HG02943 (cell line): ENCODE measurements around the gene FXYD2.

Experiments
- ATAC-seq: cut with Tn5 transposase; IDR thresholded peaks from one replicate; pipeline ENCODE4 v1.9.1; 2021; ENCODE audit warnings: mild to moderate bottlenecking, low read depth, moderate library complexity; ENCODE audit not compliant: unreplicated experiment

FXYD2 gene

GRCh38 chr11:117859061-117859460 is 34.5 kb upstream of the FXYD2 start:
- no peak for ATAC-seq

- ATAC-seq = no peak
These were observed 33.3 kb upstream of the FXYD2 start for GRCh38 chr11:117857734-117858414.

- ATAC-seq = no peak
These were observed 31.5 kb upstream of the FXYD2 start for GRCh38 chr11:117855912-117856651.

GRCh38 chr11:117855186-117855845 is 30.8 kb upstream of the FXYD2 start:
- ATAC-seq = no peak

DNA sequence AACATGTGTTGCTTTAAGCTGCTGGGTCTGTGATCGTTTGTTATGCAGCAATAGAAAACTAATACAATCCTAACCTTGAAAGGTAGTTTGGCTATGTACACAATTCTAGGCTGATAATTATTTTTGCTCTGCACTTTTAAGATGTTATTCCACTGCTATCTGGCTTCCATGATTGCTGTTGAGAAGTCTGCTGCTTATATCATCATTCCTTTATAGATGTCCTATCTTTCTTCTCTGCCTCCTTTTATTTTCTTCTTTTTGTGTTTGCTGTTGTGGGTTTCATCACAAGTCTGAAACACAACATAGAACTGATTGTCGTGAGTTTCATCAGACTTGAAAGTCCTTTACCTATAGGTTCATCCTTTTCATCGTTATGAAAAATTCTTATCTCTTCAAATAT is 27.8 kb upstream of the FXYD2 start:
- ATAC-seq = no peak

- no peak for ATAC-seq
These were observed 27.3 kb upstream of the FXYD2 start for GRCh38 chr11:117851852-117852251.

GRCh38 chr11:117851106-117851505 is 26.6 kb upstream of the FXYD2 start:
- no peak for ATAC-seq

GRCh38 chr11:117849781-117850414 is 25.4 kb upstream of the FXYD2 start:
- no peak for ATAC-seq

DNA sequence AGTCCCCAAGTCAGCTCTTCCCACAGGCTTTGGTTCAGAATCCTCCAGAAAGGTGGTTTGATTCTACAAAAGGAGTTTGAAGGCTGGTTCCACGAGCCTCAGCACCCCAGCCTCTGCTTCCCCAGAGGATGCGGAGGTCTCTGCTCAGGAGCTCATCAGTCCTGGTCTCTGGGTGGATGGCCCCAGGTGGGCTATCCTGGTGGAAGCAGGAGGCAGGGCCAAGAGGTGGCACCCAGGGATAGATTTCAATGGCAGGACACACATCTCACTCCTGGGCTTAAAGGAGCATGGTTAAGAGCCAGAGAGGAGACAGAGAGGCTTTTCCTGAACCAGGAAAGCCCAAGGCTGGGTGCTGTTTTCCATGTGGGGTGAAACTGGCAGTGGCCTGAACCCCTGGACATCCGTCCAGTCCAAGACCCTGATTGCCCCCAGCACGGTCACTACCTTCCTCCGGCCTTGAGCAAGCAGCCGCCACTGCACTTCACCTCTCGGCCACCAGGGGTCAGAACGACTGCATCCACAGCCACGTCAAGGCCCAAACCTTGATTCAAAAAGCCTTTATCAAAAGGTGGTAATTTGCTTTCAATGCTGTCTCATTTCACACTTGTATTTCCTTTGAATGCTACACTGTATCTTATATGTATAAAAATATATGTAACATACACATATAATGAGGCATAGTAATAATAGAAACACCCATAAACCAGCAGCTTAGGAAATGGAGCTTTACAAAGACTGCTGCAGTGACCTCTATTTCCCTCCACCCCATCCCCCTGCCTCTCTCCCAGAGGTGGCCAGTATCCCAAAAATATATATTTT is 19.3 kb upstream of the FXYD2 start:
- ATAC-seq = no peak

DNA sequence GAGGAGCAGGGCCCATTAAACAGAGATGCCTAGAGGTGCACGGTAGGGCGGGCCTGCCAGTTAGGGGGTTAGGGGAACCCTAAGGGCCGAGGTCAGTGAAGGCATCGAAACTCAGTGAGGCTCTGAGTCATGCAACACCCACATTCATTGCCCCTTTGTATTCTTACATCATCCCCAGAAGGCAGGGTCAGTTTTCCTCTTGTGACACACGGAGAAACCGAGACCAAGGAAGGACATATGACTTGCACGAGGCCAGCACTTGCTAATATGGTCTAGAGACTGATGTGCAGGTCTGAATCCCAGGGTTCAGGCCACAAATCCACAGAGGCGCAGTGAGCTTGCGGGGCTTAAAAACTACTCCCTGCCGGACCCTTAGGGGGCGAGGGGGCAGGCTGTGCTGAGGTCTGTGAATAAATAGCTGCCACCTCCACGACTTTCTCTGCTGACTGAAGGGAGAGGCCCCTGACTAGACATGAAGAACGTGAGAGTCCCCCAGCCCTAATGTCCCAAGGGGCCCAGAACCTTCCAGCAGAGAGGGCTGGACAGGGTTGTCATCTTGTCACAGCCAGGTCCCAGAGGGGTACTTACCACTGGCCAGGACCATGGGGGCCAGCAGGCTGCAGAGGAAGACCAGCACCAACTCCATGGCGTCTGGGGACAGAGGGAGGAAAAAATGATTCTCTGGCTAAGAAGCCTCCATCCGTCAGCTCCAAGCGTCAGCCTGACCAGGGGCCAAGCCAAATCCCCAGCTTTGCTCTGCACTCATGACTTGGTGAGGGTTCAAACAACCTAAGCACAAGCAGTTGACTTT is 17.8 kb upstream of the FXYD2 start:
- ATAC-seq = no peak

- no peak for ATAC-seq
These were observed 17.0 kb upstream of the FXYD2 start for GRCh38 chr11:117841551-117842031.

- ATAC-seq = no peak
These were observed 16.5 kb upstream of the FXYD2 start for GRCh38 chr11:117840881-117841550.

DNA sequence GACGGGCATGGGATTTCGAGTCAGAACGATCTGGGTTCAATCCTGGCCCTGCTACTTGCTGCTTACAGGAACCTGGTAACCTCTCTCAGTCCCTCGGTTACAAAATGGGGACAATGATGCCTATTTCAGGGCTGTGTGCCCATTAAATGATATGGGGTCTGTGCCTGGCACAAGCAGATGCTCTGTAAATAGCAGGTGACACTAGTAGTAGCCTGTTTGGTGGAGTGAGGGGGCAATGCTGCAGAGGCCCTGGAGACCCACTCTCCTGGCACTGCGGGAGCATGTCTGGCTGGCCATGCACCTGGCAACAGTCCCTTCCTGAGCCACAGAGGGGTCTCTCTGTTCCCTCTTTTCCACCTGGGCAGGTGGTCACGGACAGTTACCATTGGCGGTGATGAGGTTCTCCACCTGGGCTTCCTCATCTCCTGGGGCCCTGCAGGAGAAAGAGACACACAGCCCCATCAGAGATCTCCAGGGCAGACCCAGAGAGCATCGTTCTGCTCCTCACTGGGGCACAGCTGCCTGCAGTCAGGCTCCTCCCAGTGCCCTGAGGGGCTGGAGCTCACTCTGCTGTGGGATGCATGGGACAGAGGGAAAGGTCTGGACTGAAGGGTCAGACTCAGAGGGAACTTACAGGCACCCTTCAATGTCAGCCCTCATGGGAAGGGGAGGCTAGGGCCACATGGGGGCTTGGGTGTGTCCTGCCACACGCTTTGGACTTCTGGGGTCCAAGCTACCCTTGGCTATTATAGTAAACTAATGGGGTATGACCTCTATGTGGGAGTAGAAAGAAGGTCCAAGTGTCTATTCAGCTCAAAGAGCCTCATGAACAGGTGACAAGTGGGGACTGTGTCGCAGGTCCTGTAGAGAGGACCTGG is 15.6 kb upstream of the FXYD2 start:
- ATAC-seq = no peak

- ATAC-seq = no peak
These were observed 14.9 kb upstream of the FXYD2 start for GRCh38 chr11:117839380-117839881.

GRCh38 chr11:117838901-117839300 is 14.4 kb upstream of the FXYD2 start:
- ATAC-seq = no peak

GRCh38 chr11:117837791-117838190 is 13.2 kb upstream of the FXYD2 start:
- ATAC-seq = no peak

DNA sequence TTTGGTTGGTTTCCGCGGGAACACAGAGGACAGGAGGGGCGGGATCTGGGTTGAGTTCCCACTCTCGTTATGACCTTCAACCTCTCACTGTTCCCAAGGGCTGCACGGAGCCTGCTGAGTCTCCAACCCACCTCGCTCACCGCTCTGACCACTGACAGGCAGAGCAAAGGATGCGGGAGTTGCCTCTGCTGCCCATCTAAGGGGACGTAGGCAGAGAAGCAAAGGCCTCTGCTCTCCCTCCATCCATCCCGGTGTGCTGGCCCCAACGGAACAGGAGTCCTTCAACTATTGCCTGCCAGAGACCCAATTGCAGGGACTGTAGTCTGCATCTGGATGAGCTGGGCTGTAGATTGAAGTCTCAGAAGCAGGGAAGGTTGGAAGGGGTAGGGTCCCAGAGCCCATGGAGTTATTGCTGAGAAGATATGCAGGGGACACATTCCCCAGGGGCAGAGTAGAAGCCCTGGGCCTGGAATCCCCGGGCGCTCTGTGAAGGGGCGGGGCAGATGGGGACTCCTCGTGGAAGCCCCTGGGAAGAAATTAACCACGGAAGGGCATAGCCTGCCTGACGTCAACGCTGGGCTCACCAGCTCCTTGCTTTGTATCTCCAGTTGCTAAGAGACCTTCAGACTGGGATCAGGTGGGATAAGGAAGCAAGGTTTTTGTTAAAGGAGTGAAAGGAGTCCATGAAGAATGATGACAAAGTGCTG is 12.7 kb upstream of the FXYD2 start:
- no peak for ATAC-seq
